GM23248 (cell line): ENCODE measurements around the gene CYP4A22.

ENCODE experiments used
- EZH2 ChIP-seq: fragments of 200-600 bp; sonication (generic); IDR thresholded peaks from 2 replicates; pipeline ENCODE4 v1.6.1; 2018; ENCODE audit warnings: antibody characterized with exemption, mild to moderate bottlenecking; ENCODE audit not compliant: insufficient read depth, poor library complexity, severe bottlenecking
- EZH2phosphoT487 ChIP-seq: fragments of 200-600 bp; sonication (generic); IDR thresholded peaks from 2 replicates; pipeline ENCODE4 v1.6.1; 2018; ENCODE audit warnings: antibody characterized with exemption, moderate library complexity, mild to moderate bottlenecking, low read depth; ENCODE audit not compliant: insufficient read depth

DNA sequence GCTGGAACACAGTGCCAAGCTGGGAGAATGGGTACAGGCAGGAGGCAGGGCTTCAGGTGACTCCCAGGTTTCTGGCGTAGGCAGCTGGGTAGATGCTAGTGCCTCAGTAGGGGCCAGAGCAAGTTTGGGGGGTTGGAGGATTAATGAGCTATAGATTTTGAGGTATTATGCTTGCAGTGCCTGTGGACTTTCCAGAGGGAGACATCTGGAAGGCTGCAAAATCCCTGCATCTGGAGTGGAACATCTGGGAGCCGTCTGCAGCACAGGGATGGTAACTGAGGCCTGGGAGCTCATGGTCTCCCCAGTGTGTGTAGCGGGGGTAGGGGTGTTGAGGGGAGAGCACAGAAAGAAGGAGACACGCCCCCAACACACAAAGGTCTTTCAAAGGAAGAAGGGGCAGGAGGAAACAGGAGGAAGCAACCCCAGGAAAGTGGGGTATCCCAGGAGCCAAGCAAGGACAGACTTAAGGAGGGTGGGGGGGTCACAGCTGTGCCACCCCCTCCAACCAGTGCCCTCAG is 54.8 kb downstream of the CYP4A22 start:
- TF ChIP-seq EZH2 (no peak), EZH2phosphoT487 (no peak)
